Activated CD8-positive, alpha-beta memory T cell treated with anti-CD3 and anti-CD28 coated beads for 24 hours (primary cell): ENCODE measurements around the gene SLC23A2.
"Not testable (repeated sequence)": the region's sequence is repeated elsewhere in the genome, so short reads cannot be mapped to it uniquely, and the experiment has no call there.

Experiments used
- DNase-seq: peaks from one replicate; pipeline ENCODE4 v3.0.0-alpha.2; 2020

The SLC23A2 gene

GRCh38 chr20:5001174-5002076, at the start of gene SLC23A2:
Gene SLC23A2 (minus strand): TSS chr20:5001510. CDS start chr20:4932562, 68,948 bp downstream.
- DNase-seq = peak; percentile 77

- DNase-seq = no peak
Observed at GRCh38 chr20:5046656-5047339, 45.5 kb upstream of the SLC23A2 start.

- DNase-seq = no peak
Observed at GRCh38 chr20:5045906-5046305, 44.6 kb upstream of the SLC23A2 start.

GRCh38 chr20:5044075-5044620, 42.8 kb upstream of the SLC23A2 start:
- DNase-seq = no peak

- no peak for DNase-seq
Observed at GRCh38 chr20:5041433-5041832, 40.1 kb upstream of the SLC23A2 start.

- no peak for DNase-seq
Observed at GRCh38 chr20:5040345-5040744, 39.0 kb upstream of the SLC23A2 start.

GRCh38 chr20:5039889-5040288, 38.6 kb upstream of the SLC23A2 start:
- no peak for DNase-seq

GRCh38 chr20:5039255-5039657, 37.9 kb upstream of the SLC23A2 start:
- peak; percentile 72 for DNase-seq

GRCh38 chr20:5036828-5037227, 35.5 kb upstream of the SLC23A2 start:
- DNase-seq = no peak

GRCh38 chr20:5035518-5035917, 34.2 kb upstream of the SLC23A2 start:
- DNase-seq = not testable (repeated sequence)

- DNase-seq = no peak
Observed at GRCh38 chr20:5033566-5033965, 32.3 kb upstream of the SLC23A2 start.

GRCh38 chr20:5031701-5032100, 30.4 kb upstream of the SLC23A2 start:
- DNase-seq = not testable (repeated sequence)

- no peak for DNase-seq
Observed at GRCh38 chr20:5031206-5031557, 29.9 kb upstream of the SLC23A2 start.

- no peak for DNase-seq
Observed at GRCh38 chr20:5030348-5031205, 29.3 kb upstream of the SLC23A2 start.

- DNase-seq = not testable (repeated sequence)
Observed at GRCh38 chr20:5028258-5029059, 27.1 kb upstream of the SLC23A2 start.

GRCh38 chr20:5024982-5025381, 23.7 kb upstream of the SLC23A2 start:
- DNase-seq = no peak

GRCh38 chr20:5024103-5024502, 22.8 kb upstream of the SLC23A2 start:
- no peak for DNase-seq

GRCh38 chr20:5023171-5023570, 21.9 kb upstream of the SLC23A2 start:
- not testable (repeated sequence) for DNase-seq

- no peak for DNase-seq
Observed at GRCh38 chr20:5020760-5021159, 19.4 kb upstream of the SLC23A2 start.

- DNase-seq = no peak
Observed at GRCh38 chr20:5013682-5014447, 12.6 kb upstream of the SLC23A2 start.

- DNase-seq = no peak
Observed at GRCh38 chr20:5008759-5009158, 7.4 kb upstream of the SLC23A2 start.
